Head of caudate nucleus (tissue), 42 donors: Measurements from ENCODE around the gene MCF2L2.

Source experiments
- DNase-seq, 42 donors: peaks; one replicate each; pipeline versions ENCODE4 v3.0.0 to v3.0.0-alpha.2; 2020 to 2021; ENCODE audit warnings: mixed read lengths in 7 of 42
- intact Hi-C: fragments of 100-400 bp; cut with DNase I; formaldehyde crosslinking; loops from one replicate; pipeline ENCODE4 v1.15.0; 2022

MCF2L2 gene

GRCh38 chr3:183312433-183312832, 116.0 kb downstream of the MCF2L2 start:
- no peak for DNase-seq
- intact Hi-C loops: no loop called here

- intact Hi-C loops: no loop called here
- no peak for DNase-seq
Measured at GRCh38 chr3:183310936-183311335, 117.5 kb downstream of the MCF2L2 start.

GRCh38 chr3:183309276-183309675, 119.1 kb downstream of the MCF2L2 start:
- intact Hi-C loops: no loop called here
- DNase-seq: no peak

GRCh38 chr3:183308751-183309150, 119.7 kb downstream of the MCF2L2 start:
- DNase-seq: no peak
- intact Hi-C loops: no loop called here

- intact Hi-C loops: no loop called here
- no peak for DNase-seq
Measured at GRCh38 chr3:183307749-183308148, 120.7 kb downstream of the MCF2L2 start.

GRCh38 chr3:183306798-183307671, 121.4 kb downstream of the MCF2L2 start:
- intact Hi-C loops: no loop called here
- peak in 36 of 42 donors; percentile 21 to 79 (median 48) for DNase-seq

- intact Hi-C loops: no loop called here
- no peak for DNase-seq
Measured at GRCh38 chr3:183303690-183304089, 124.7 kb downstream of the MCF2L2 start.

GRCh38 chr3:183301937-183302580, 126.4 kb downstream of the MCF2L2 start:
- intact Hi-C loops: no loop called here
- DNase-seq: no peak

- intact Hi-C loops: no loop called here
- DNase-seq: no peak
Measured at GRCh38 chr3:183300996-183301562, 127.3 kb downstream of the MCF2L2 start.

GRCh38 chr3:183299976-183300375, 128.4 kb downstream of the MCF2L2 start:
- peak in 1 of 42 donors; percentile 2 for DNase-seq
- intact Hi-C loops: no loop called here

GRCh38 chr3:183298701-183299153, 129.7 kb downstream of the MCF2L2 start:
- intact Hi-C loops: no loop called here
- peak; percentile 49 to 96 (median 80) for DNase-seq

- no peak for DNase-seq
- intact Hi-C loops: no loop called here
Measured at GRCh38 chr3:183296944-183297343, 131.5 kb downstream of the MCF2L2 start.

- DNase-seq: peak in 7 of 42 donors; percentile 7 to 51 (median 26)
- intact Hi-C loops: no loop called here
Measured at GRCh38 chr3:183295211-183295610, 133.2 kb downstream of the MCF2L2 start.

GRCh38 chr3:183293966-183294365, 134.5 kb downstream of the MCF2L2 start:
- intact Hi-C loops: no loop called here
- no peak for DNase-seq

- no peak for DNase-seq
- intact Hi-C loops: no loop called here
Measured at GRCh38 chr3:183291497-183292031, 136.9 kb downstream of the MCF2L2 start.

GRCh38 chr3:183290216-183290615, 138.2 kb downstream of the MCF2L2 start:
- intact Hi-C loops: no loop called here
- no peak for DNase-seq

- intact Hi-C loops: no loop called here
- no peak for DNase-seq
Measured at GRCh38 chr3:183288117-183288516, 140.3 kb downstream of the MCF2L2 start.

- DNase-seq: no peak
- intact Hi-C loops: no loop called here
Measured at GRCh38 chr3:183287301-183287971, 141.0 kb downstream of the MCF2L2 start.

GRCh38 chr3:183285828-183286457, 142.5 kb downstream of the MCF2L2 start:
- DNase-seq: peak; percentile 25 to 93 (median 69)

More at GRCh38 chr3:183285828-183286457, 142.5 kb downstream of the MCF2L2 start:
- intact Hi-C loops: no loop called here
